Ishikawa (cell line): ENCODE data around the gene AGMO.

Source experiments
- CEBPB ChIP-seq: IDR thresholded peaks from 2 replicates; pipeline ENCODE4 v1.6.1; 2012
- CREB1 ChIP-seq: IDR thresholded peaks from 2 replicates; pipeline ENCODE4 v1.6.1; 2012; ENCODE audit warnings: low read depth
- EGR1 ChIP-seq: IDR thresholded peaks from 2 replicates; pipeline ENCODE4 v1.6.1; 2012
- EP300 ChIP-seq: IDR thresholded peaks from 2 replicates; pipeline ENCODE4 v1.6.1; 2012; ENCODE audit warnings: borderline replicate concordance
- FOXM1 ChIP-seq: IDR thresholded peaks from 2 replicates; pipeline ENCODE4 v1.6.1; 2012; ENCODE audit warnings: low read depth, borderline replicate concordance
- NFIC ChIP-seq: IDR thresholded peaks from 2 replicates; pipeline ENCODE4 v1.6.1; 2012
- RAD21 ChIP-seq: IDR thresholded peaks from 2 replicates; pipeline ENCODE4 v1.6.1; 2012; ENCODE audit warnings: low read depth
- TAF1 ChIP-seq: IDR thresholded peaks from 2 replicates; pipeline ENCODE4 v1.6.1; 2012; ENCODE audit warnings: low read depth, mild to moderate bottlenecking
- TCF12 ChIP-seq: IDR thresholded peaks from 2 replicates; pipeline ENCODE4 v1.6.1; 2012; ENCODE audit warnings: low read depth
- TEAD4 ChIP-seq: IDR thresholded peaks from 2 replicates; pipeline ENCODE4 v1.6.1; 2012
- YY1 ChIP-seq: IDR thresholded peaks from 2 replicates; pipeline ENCODE4 v1.6.1; 2012; ENCODE audit warnings: low read depth
- ZBTB7A ChIP-seq: IDR thresholded peaks from 2 replicates; pipeline ENCODE4 v1.6.1; 2012; ENCODE audit warnings: low read depth
- TF ChIP-seq, protein P1 (sequence below): IDR thresholded peaks from 2 replicates; pipeline ENCODE4 v1.6.1; 2012; ENCODE audit warnings: low read depth, mild to moderate bottlenecking
- TF ChIP-seq, protein P2 (sequence below): IDR thresholded peaks from 2 replicates; pipeline ENCODE4 v1.6.1; 2012
- TF ChIP-seq, protein P3 (sequence below): IDR thresholded peaks from 2 replicates; pipeline ENCODE4 v1.6.1; 2012

Gene AGMO

DNA sequence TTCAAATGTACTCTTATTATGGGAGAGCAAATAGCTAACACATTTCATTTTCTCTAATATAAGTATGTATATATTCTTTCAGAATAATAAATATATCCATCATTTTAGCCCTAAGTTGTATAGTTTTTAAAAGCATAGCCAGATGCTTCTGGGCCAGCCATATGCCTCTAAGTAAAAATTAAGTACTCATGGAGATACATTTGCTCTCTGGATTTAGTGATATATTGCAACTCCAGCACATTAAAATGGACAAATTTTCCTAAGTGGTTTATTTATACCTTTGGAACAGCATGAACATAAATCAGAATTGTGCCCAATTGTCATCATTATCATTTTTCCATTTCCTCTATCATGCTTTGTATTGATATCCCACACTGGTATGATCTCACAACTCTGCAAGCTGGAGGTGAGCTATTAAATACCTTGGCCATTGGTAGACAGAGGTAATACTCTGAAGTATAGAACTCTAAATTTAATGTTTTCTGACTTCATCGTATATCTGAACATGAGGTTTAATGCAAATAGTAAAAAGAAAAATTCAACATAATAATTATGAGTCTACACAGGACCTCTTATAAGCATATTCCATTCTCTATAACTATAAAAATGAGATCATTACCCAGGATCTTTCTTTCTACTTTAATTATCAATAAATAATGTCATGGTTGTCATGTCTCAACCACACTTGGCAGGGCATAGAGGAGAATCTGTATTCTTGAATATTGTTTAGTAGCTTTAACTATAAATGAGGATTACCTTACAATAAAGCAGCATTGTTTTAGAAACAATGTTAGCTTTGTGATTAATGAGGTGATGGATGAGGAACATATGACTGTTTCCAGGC is 90.8 kb downstream of the AGMO start:
- TF ChIP-seq NFIC (0 out of 2 replicates have a peak, but pooled peaks have one; percentile 6), FOXM1 (no peak)

DNA sequence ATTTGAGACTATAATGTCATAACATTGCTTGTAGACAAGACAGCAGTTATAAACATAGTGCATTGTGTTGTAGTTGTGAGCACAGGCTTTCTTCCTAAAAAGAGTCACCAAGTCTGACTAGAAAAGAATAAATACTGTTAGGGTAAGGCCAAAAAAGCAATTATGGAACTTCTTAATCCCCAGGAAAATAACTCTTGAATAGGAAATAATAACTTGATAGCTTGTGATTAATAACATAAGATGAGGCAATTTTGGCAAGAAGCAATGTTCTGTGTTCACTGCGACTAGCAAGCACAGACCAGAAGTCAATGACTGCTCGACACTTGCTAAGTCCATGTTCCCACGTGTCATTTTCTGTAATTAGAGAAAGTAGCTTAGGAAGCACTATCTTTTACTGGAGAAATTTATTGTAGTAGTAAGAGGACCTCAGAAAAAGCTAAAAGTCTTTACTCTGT is 97.1 kb downstream of the AGMO start:
- TF ChIP-seq ZBTB7A (no peak), YY1 (no peak), CREB1 (no peak), NFIC (no peak), RAD21 (no peak), TAF1 (no peak), EGR1 (no peak), TEAD4 (no peak), FOXM1 (no peak), CEBPB (no peak), EP300 (no peak), TCF12 (no peak)
- TF ChIP-seq, protein P1, sequence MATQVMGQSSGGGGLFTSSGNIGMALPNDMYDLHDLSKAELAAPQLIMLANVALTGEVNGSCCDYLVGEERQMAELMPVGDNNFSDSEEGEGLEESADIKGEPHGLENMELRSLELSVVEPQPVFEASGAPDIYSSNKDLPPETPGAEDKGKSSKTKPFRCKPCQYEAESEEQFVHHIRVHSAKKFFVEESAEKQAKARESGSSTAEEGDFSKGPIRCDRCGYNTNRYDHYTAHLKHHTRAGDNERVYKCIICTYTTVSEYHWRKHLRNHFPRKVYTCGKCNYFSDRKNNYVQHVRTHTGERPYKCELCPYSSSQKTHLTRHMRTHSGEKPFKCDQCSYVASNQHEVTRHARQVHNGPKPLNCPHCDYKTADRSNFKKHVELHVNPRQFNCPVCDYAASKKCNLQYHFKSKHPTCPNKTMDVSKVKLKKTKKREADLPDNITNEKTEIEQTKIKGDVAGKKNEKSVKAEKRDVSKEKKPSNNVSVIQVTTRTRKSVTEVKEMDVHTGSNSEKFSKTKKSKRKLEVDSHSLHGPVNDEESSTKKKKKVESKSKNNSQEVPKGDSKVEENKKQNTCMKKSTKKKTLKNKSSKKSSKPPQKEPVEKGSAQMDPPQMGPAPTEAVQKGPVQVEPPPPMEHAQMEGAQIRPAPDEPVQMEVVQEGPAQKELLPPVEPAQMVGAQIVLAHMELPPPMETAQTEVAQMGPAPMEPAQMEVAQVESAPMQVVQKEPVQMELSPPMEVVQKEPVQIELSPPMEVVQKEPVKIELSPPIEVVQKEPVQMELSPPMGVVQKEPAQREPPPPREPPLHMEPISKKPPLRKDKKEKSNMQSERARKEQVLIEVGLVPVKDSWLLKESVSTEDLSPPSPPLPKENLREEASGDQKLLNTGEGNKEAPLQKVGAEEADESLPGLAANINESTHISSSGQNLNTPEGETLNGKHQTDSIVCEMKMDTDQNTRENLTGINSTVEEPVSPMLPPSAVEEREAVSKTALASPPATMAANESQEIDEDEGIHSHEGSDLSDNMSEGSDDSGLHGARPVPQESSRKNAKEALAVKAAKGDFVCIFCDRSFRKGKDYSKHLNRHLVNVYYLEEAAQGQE: no peak
- TF ChIP-seq, protein P2, sequence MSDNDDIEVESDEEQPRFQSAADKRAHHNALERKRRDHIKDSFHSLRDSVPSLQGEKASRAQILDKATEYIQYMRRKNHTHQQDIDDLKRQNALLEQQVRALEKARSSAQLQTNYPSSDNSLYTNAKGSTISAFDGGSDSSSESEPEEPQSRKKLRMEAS: no peak
- TF ChIP-seq, protein P3, sequence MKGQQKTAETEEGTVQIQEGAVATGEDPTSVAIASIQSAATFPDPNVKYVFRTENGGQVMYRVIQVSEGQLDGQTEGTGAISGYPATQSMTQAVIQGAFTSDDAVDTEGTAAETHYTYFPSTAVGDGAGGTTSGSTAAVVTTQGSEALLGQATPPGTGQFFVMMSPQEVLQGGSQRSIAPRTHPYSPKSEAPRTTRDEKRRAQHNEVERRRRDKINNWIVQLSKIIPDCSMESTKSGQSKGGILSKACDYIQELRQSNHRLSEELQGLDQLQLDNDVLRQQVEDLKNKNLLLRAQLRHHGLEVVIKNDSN: no peak

DNA sequence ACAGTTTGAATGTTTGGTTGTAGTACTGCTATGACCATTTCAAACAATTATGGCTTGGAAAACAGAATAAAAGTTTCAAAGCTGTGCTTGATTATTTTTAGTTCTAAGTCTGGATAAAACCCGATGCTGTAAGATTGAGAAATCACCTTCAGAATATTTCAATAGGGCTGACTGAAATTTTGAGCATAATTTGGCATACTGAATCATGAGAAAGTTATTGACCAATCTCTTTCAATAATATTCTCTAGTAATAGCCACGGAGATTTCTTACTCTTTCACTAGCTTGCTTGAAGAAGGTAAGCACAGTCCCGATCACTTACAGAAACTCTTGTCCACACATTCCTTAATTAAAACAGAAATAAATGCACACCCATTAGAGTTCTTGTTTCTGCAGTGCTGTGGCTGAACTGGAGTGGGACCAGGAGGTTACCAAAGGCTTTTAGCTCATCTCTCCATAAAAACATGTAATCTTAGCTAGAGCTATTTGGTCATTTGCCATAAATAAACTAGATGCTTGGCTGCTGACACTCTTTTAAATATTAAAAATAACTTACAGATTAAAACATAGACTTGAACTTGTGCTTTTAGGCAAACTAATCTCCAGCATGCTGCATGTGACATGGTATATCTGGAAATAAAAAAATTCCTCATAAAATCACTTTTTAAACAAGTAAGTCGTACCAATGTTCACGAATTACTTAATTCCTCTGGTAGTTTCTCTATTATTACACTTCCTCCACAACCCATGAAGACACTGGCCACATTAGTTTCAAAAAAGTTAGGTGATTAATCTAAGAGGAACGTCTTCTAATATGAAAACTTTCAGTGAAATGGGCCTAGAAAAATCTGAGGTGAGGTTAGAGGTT is 97.8 kb downstream of the AGMO start:
- TF ChIP-seq TCF12: no peak
- no peak for TF ChIP-seq EP300
- TF ChIP-seq ZBTB7A: no peak
- no peak for TF ChIP-seq NFIC
- no peak for TF ChIP-seq YY1
- TF ChIP-seq TAF1: no peak
- TF ChIP-seq, protein P3: no peak

DNA sequence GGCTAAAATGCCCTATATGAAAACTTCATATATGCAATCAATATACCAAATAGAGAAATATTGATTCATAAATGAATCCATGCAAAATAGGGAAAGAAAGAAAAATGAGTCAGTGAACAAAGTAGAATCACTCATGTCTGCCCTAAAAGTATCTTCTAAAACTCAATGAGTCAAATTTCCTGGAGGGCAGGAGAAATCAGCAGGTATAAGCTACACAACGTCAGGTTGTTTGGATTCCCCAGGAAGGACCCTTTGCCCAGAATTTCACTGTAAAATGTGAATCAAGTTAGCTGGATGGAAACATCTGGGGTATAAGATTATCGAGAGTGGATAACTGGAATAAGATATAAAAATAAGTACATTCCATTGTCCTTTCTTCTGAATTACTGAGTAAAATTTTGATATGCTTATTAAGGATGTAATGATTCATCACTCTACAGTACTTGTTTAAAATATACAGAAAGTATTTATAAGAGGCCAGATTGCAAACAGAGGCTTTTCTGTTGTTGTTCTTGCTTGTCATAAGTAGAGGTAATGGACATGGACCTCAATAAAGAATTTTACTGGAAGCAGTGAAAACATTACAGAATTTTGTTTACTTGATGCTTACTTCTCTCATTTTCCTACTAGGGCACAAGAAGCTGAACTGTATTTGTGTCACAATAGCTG is 99.0 kb downstream of the AGMO start:
- no peak for TF ChIP-seq RAD21
- TF ChIP-seq, protein P1: no peak
- TF ChIP-seq CREB1: no peak
- no peak for TF ChIP-seq FOXM1
- TF ChIP-seq ZBTB7A: no peak
- TF ChIP-seq YY1: no peak
- TF ChIP-seq, protein P3: no peak
- TF ChIP-seq, protein P2: no peak

DNA sequence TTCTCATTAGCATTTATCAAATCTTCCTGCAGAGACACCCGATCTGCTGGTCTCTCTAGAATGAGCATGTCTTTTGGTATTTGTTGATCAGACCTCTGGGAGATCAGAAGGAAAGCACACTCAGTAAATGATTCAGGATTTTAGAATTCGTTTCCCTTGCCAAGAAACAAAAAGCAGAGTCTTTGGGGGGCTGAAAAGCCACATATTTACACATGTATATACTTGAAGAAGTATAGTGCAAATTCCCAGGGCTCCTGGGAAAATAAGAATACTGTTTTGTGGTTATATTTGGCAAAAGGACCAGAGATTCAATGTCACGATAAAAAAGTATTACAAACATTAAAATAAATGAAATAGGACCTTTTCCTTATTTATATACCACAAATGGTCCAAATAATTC is 100.2 kb downstream of the AGMO start:
- TF ChIP-seq, protein P3: no peak
- TF ChIP-seq, protein P2: no peak
- no peak for TF ChIP-seq TEAD4
- no peak for TF ChIP-seq YY1
- TF ChIP-seq TCF12: no peak
- TF ChIP-seq RAD21: no peak
- no peak for TF ChIP-seq TAF1
- TF ChIP-seq EP300: no peak
- TF ChIP-seq FOXM1: no peak
- TF ChIP-seq CREB1: no peak
- TF ChIP-seq EGR1: no peak
- no peak for TF ChIP-seq CEBPB
- no peak for TF ChIP-seq NFIC
- no peak for TF ChIP-seq ZBTB7A
- TF ChIP-seq, protein P1: no peak
